ENCODE measurements around the gene CMBL. TPM values are rescaled to one million over a fixed set of nuclear protein-coding genes. Genes with fewer than 3 reads are reported as not detected.
"Not testable (repeated sequence)": the region's sequence is repeated elsewhere in the genome, so short reads cannot be mapped to it uniquely, and the experiment has no call there.

Gene CMBL
- 46.2 TPM for total RNA-seq
- long read RNA-seq, transcript CMBL-201 (6 exons, 2,335 nt) = major isoform, 15 of 17 reads
- long read RNA-seq, partial matches to known transcripts = 1 of 17 reads
- long read RNA-seq, other reads (novel, unspliced or antisense) = 1 of 17 reads

DNA sequence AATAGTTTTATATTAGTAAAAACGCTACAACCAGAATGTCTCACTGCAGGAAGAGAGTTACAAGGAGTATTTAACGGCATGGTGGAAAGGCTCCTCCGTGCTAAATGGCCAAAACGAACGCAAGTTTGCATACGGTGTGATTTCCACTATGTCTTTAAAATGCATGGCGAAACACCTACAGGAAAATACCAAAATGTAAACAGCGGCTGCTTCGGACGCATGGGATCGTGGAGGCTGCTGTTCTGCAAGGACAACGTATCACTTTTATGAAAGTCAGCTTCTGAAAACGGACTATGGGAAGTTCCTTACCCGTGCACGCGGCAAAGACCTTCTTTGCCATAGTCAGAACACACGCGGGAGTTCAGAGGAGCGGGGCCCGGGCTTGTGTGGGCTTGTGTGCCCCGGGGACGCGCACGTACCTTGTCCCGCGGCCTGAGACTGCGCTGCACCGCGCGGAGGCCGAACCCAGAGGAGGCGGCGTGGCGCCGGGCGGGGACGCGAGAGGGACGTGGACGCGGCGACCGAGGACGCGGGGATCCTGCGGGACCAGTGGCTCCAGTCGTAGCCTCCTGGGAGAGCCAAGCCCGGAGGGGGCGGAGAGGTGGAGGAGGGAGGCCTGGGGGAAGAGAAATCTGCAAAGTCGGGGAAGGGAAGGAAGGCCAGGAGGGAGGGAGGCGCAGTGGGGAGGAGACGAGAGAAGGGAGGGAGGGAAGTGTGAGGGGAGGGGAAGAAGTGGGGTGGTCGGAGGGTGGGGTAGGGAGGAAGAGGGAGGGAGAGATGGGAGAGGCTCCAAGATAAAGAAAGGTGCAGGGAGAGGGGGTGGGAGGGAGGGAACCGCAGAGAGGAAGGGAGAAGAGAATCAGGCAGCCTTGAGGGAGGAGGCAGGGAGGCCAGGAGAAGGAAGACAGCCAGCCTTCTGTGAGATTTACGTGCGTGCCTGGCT, at the start of gene CMBL:
Gene CMBL, minus strand, starts transcription at position 697 of the 943 bp plus-strand sequence. CDS start 17,140 bp downstream, outside the sequence.
- ATAC-seq (peak; percentile 88), DNase-seq (ENCODE audit: missing footprints) (peak; percentile 87)
- intact Hi-C loops (cut with DNase I) = loop anchor here (2.0 kb wide), 1 partner anchor 23 kb away; no protein-coding TSS in a partner anchor

DNA sequence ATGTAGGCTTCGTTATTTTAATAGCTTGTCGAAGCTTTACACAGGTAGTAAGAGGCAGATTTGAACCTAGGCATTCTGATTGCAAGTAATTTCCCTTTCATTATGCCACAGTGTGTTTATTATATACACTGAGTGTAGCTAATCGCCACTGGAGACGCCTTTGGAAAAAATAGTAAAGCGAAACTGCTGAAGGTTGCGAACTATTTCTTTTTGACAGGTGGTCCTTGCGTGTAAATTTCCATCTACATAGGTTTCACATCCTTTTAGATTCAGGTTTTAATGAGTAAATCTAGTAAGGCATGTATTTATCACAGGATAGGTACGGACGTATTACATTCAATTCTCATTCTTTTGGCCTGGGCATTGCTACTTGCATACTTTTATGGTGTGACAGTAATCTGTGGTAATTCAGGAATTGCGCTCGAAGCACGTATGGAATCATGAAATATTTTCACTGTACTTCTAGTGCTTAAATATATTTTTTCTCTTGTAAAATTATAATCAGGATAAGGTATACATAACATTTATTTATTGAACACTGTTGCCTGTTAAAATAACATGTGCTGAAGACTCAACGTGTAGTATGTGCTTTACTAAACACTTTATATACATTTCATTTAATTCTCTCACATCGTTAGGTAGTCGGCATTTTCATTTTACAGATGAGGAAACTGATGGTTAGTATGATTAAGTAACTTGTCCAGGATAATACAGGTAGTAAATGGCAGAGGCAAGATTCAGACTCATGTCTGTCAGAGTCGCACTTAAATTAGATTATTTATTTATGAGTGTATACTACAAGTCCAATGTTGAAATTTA, 47.6 kb upstream of the CMBL start:
- intact Hi-C loops (cut with DNase I) = no loop called here
- no peak for ATAC-seq
- no peak for DNase-seq (ENCODE audit: missing footprints)

GRCh38 chr5:10354048-10354872, 46.6 kb upstream of the CMBL start:
- ATAC-seq (peak; percentile 1), DNase-seq (ENCODE audit: missing footprints) (peak; percentile 71)
- intact Hi-C loops (cut with DNase I) = loop anchor here (5.0 kb wide), 1 partner anchor 67 kb away; no protein-coding TSS in a partner anchor

DNA sequence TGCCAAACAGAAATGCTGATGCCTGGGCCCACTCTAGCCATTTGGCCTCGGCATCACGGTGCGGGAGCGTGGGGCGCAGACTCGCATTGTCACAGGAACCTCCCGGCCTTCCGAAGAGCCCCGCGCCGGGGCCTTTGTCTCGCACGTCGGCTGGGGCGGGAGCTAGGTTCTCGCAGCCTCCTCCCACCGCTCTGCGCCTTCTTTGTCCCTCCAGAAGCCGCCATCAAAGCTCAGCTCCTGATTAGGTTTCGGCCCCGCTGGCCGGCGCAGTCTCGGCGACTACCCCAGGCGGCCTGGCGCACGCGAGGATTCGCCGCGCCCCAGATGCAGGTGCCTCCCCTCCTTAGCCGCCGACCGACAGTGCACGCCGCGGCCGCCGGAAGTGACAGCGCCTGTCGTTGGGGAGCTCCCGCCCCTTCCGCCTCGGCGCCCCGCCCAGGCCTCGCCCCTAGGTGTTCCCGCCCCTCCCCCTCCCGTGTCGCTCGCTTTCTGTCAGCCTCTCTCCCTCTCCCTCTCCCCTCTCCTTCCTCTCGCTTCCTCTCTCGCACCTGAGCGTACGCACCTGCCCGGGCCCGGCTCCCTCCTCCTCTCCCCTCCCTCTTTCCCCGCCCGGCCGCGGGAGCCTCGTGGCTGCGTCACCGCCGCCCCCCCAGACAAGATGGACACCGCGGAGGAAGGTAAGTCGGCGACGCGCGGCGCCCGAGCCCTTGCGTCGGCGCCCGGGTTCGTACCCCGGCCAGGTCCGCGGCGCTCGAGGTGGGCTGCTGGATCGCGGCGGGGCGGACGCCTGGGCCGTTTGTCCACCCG, 45.7 kb upstream of the CMBL start, which contains the start of gene MARCHF6:
Gene MARCHF6, plus strand, starts transcription at position 455 of the 807 bp plus-strand sequence. Its CDS starts 204 bp downstream, at position 659.
- peak; percentile 98 for DNase-seq (ENCODE audit: missing footprints)
- intact Hi-C loops (cut with DNase I) = loop anchor here (2.0 to 5.0 kb wide), 2 partner anchors 21 to 66 kb away; no protein-coding TSS in a partner anchor
- peak; percentile 96 for ATAC-seq

DNA sequence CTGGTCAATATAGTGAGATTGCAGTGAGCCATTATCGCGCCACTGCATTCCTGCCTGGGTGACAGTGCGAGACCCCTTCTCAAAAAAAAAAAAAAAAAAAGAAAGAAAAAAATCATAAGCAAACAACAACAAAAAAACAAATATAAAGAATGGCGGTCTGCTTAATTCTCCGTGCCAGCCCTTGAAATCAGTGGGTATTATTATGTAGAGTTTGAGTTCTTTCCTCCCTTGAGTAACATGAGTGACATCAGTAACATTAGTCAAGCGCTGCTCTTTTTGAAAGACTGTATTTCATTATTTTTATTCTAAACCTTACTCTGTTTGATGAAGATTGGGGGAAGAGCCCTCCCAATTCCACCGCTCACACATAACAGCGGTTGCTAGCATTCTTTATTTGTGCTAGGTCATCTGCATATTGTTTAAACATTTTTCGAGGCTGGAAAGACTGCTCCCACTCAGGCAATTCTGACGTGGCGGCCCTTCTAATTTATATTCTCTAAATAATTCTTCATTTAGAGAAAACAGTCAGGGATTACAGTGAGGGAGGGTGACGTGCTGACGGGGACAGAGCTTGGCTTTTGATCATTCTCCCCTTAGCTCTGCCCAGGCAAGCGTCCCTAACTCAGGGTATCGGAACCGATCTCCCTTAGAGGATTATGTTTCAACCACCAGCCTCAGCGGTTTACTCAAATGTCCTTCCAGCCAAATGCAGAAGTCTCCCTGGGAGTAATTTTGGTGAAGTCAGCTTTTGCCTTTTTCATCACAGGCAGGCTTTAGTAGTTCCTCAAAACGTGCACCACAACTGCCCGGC, 44.9 kb upstream of the CMBL start:
- ATAC-seq = peak; percentile 21
- DNase-seq (ENCODE audit: missing footprints) = no peak
- intact Hi-C loops (cut with DNase I) = loop anchor here (2.0 to 5.0 kb wide), 2 partner anchors 20 to 65 kb away; no protein-coding TSS in a partner anchor

DNA sequence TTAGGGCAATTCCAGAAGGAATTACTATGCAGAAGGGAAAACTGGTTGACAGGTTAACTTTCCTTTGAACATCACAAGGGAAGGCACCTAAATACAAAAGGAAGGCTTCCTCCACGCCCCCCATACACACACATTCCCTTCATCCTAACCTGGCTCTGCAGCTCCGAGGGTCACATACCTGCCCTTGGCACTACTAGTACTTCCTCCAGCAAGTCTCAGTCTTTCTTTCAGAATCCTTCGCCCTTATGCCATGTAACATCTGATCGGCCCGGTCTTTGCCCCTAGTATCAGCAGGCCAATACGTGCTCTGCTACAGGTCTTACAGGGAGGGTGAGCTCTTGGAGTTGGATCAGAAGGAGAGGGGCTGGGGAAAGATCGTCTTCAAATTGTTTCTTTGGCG, 44.2 kb upstream of the CMBL start:
- no peak for ATAC-seq
- DNase-seq (ENCODE audit: missing footprints) = no peak
- intact Hi-C loops (cut with DNase I) = loop anchor here (2.0 to 5.0 kb wide), 2 partner anchors 19 to 65 kb away; no protein-coding TSS in a partner anchor

DNA sequence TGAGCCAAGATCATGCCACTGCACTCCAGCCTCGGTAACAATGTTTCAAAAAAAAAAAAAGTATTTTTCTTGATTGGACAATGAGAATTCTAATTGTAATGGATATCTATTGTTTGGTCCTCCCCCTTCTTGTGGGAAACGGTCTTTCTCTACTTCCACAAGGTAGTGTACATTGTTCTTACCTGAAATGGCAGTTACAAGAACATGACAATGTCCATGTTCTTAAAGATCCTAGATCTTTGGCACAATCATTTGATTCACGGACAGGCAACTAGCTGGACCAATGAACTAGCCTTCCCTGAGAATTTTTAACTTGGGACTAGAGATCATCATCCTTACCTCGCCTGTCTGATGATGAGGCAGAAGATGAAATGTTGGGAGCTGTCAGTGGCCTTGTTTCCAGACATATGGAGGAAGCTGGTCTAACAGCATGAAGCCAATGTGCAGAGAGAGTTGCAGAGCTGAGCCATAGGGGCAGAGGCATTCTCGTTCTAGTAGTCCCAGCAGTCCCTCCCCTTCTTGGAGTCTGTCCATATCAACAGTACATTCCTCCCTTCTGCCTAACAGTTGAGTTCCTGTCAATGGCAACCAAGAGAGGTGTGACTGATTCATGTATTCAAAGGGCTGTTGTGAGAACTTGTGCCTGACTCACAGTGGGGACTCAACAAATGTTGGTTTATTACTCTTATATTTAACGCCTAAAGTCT, 43.6 kb upstream of the CMBL start:
- DNase-seq (ENCODE audit: missing footprints) = no peak
- intact Hi-C loops (cut with DNase I) = loop anchor here (5.0 kb wide), 1 partner anchor 64 kb away; no protein-coding TSS in a partner anchor
- ATAC-seq = peak; percentile 62

- no peak for DNase-seq (ENCODE audit: missing footprints)
- ATAC-seq = no peak
- intact Hi-C loops (cut with DNase I) = no loop called here
These were observed 40.6 kb upstream of the CMBL start for GRCh38 chr5:10348258-10348657.

GRCh38 chr5:10344461-10345106, 36.9 kb upstream of the CMBL start:
- DNase-seq (ENCODE audit: missing footprints); ATAC-seq: not testable (repeated sequence)

DNA sequence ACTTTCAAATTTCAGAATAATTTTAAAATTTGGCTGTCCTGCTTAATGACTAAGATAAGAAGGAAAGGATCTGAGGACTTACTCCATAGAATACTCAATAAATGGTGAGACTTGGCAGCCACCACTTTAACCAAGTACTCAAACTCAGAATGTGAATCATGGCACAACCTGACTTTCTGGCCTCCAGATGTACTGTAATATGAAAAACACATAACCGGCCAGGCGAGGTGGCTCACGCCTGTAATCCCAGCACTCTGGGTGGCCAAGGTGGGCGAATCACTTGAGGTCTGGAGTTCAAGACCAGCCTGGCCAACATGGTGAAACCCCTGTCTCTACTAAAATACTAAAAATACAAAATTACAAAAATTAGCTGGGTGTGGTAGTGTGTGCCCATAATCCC, 35.8 kb upstream of the CMBL start:
- ATAC-seq (no peak), DNase-seq (ENCODE audit: missing footprints) (no peak)
- intact Hi-C loops (cut with DNase I) = no loop called here

More at GRCh38 chr5:10344461-10345106, 36.9 kb upstream of the CMBL start:
- intact Hi-C loops (cut with DNase I) = not testable (repeated sequence)

DNA sequence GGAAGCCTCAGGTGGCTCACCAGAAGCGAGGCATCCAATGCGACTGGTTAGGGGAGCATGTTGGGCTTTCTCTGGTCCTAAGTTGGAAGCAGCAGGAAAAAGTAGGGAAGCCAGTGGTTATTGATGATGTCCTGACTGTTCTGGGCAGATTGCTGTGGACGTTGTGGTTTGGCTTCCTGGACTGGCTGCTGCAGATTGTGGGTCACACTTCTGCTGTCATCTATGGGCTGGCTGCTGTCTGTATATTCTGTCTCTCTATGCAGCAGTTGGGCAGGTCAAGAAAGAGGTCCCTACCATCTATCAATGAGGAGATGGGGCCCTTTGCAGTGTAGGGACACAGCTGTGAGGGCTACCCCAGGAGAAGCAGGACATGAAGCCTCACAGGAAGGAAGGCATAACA, 32.3 kb upstream of the CMBL start:
- ATAC-seq (no peak), DNase-seq (ENCODE audit: missing footprints) (no peak)
- intact Hi-C loops (cut with DNase I) = no loop called here

DNA sequence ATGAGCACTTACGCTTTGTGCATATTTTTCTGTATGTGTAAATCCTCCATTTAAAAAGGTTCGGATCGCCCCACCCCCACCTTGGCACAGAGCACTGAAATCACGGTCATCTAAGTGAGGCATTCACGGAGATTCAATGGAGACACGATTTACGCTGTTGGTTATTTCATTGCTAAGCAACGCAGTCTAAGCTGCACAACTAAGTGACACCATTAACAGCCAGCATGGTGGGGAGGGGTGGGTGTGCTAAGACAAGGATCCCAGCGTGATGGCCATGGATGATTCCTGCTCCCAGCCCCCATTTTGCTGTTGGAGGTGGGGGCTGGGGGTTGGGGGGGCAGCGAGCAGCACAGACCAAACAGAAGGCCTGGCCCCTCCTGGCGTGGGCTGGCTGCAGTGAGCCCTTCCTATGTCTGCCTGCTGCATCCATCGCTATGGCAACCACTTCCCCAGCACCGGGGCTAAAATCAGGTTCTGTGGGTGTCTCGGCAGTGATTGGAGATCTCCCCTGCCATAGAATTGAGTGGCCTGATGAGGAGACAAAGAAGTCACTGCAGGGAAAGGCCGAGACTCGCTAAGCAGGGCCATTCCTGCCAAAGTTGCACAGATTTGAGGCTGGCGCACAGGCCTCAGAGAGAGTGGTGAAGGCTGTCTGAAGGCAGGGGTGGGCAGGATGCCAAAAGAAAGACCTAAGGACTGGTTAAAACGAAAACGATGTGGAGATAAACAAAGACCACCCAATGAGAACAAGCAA, 31.5 kb upstream of the CMBL start:
- DNase-seq (ENCODE audit: missing footprints) = no peak
- ATAC-seq = no peak
- intact Hi-C loops (cut with DNase I) = no loop called here

- no peak for ATAC-seq
These were observed 31.0 kb upstream of the CMBL start for GRCh38 chr5:10338686-10339057.

DNA sequence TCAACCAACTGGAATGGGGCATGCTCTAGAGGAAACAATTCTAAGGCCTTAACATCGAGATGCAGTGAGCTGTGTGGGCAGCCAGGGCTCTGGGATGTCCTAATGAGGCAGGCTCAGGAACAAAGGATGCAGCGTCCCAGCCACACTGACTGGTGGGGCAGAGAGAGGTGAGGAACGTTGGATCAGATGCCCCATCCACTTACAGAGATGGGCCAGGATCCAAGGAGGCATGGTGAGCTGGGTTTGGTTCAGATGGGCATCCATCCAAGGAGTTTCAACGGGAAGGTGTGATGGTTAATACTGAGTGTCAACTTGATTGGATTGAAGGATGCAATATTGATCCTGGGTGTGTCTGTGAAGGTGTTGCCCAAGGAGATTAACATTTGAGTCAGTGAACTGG, 30.3 kb upstream of the CMBL start:
- DNase-seq (ENCODE audit: missing footprints) = no peak
- intact Hi-C loops (cut with DNase I) = no loop called here
- ATAC-seq = no peak

More at GRCh38 chr5:10338686-10339057, 31.0 kb upstream of the CMBL start:
- intact Hi-C loops (cut with DNase I) = no loop called here
- DNase-seq (ENCODE audit: missing footprints) = no peak

DNA sequence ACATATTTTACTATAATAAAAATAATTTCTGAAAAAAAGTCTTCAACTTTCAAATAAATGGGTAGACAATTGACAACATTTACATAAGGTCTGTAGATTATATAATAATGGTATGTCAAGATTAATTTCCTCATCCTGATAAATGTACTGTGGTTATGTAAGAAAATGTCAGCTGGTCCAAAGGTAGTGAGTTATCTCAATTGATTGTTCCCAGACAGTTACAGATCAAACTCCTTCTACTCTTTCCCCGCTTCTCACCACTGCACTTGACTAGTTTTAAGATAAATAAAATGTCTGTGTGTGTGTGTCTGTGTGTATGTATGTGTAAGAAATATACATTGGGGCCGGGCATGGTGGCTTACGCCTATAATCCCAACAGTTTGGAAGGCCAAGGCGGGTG, 29.4 kb upstream of the CMBL start:
- intact Hi-C loops (cut with DNase I) = no loop called here

More for the DNA sequence above, 29.4 kb upstream of the CMBL start:
- ATAC-seq (no peak), DNase-seq (ENCODE audit: missing footprints) (no peak)

All from Right ventricle myocardium inferior (tissue), 1 donor.